Transverse colon (tissue), 4 donors: Measurements from ENCODE around the gene C11orf21. TPM values are rescaled to one million over a fixed set of nuclear protein-coding genes. Genes with fewer than 3 reads are reported as not detected.

ENCODE experiments used
- DNase-seq: peaks from one replicate; pipeline ENCODE4 v3.0.0-alpha.2; 2019
- H3K27ac ChIP-seq, 4 donors: fragments of 200-600 bp; sonication (generic); 2 replicates each; pipeline ENCODE4 v1.5.1; 2016 to 2018; ENCODE audit warnings: inconsistent platforms in 4 of 4
- H3K27me3 ChIP-seq: fragments of 200-600 bp; sonication (generic); 2 replicates; pipeline ENCODE4 v1.5.1; 2017; ENCODE audit warnings: inconsistent platforms
- H3K36me3 ChIP-seq, 4 donors: fragments of 200-600 bp; sonication (generic); 2 replicates each; pipeline ENCODE4 v1.5.1; 2017 to 2019; ENCODE audit warnings: inconsistent platforms in 4 of 4
- H3K4me1 ChIP-seq, 4 donors: fragments of 200-600 bp; sonication (generic); 2 replicates each; pipeline ENCODE4 v1.5.1; 2017 to 2020; ENCODE audit warnings: inconsistent platforms in 4 of 4
- H3K4me3 ChIP-seq, 4 donors: fragments of 200-600 bp; sonication (generic); 1 replicate in 1 of 4; 2 replicates in 3 of 4; pipeline versions ENCODE4 v1.5.1 to v1.6.1; 2017 to 2019; ENCODE audit warnings: inconsistent platforms in 4 of 4
- H3K9me3 ChIP-seq, 2 donors: fragments of 200-600 bp; sonication (generic); 2 replicates each; pipeline ENCODE4 v1.5.1; 2017 to 2019; ENCODE audit warnings: inconsistent platforms in 2 of 2
- CTCF ChIP-seq, 5 experiments: fragments of 200-600 bp in 3 of 5; fragments of 450-650 bp in 2 of 5; sonication (generic) in 3 of 5; IDR thresholded peaks; 1 replicate in 2 of 5; 2 replicates in 3 of 5; pipeline ENCODE4 v1.5.1; 2016 to 2017; ENCODE audit warnings: antibody characterized with exemption in 5 of 5, inconsistent platforms in 3 of 5, mild to moderate bottlenecking in 2 of 5, moderate library complexity in 1 of 5
- EP300 ChIP-seq: sonication (generic); formaldehyde crosslinking; IDR thresholded peaks from one replicate; pipeline ENCODE4 v1.6.1; 2017; ENCODE audit warnings: antibody characterized with exemption, low read depth
- POLR2A ChIP-seq: fragments of 450-650 bp; IDR thresholded peaks from one replicate; pipeline ENCODE4 v1.6.1; 2016; ENCODE audit warnings: antibody characterized with exemption, mild to moderate bottlenecking, moderate library complexity
- POLR2AphosphoS5 ChIP-seq, 3 donors: sonication (generic); formaldehyde crosslinking; IDR thresholded peaks; one replicate each; pipeline ENCODE4 v1.6.1; 2016; ENCODE audit warnings: antibody characterized with exemption in 3 of 3
- WGBS, 2 donors: methylation state at CpG; one replicate each; pipeline ENCODE4 v1.1.5; 2018; ENCODE audit warnings: low coverage in 1 of 2; 5-methylcytosine and 5-hydroxymethylcytosine counted together
- in situ Hi-C, 4 donors: fragments of 200-750 bp; cut with MboI; loops; one replicate each; pipeline versions ENCODE4 v1.15.0 to v1.15.1; 2017; ENCODE audit warnings: low sequenced_read_pairs in 3 of 4, low pct_ligation_motif_present in 1 of 4, low pct_unique_long_range_greater_than_20kb in 1 of 4
- intact Hi-C: fragments of 100-400 bp; cut with DNase I; formaldehyde crosslinking; loops from one replicate; pipeline ENCODE4 v1.15.1; 2023; ENCODE audit warnings: low total_unique reads
- total RNA-seq, 4 donors: library from RNA; depleted of rRNA; stranded (reverse); fragments of >200 nt; gene quantifications; one replicate each; pipeline ENCODE4 v1.1.0, GENCODE V29; 2016

Gene C11orf21
- total RNA-seq, 4 donors from 2014 or later = 0.27 TPM; not detected in 3

- Histone ChIP-seq H3K4me1 (peaks cover 0 to 14% (median 10%) of the 10 kb centered on the region in 4 donors), H3K27me3 (peaks cover 21% of the 10 kb centered on the region), H3K36me3 (no peaks in the 10 kb centered on the region), H3K27ac (no peak overlapping the region), H3K9me3 (no peaks in the 10 kb centered on the region), H3K4me3 (no peak overlapping the region)
- WGBS, 2 donors = 57 to 87% methylated on average over 3 to 22 of the region's 22 CpGs
- TF ChIP-seq CTCF (IDR thresholded peaks at IDR 0.05) (no peak), POLR2AphosphoS5 (IDR thresholded peaks at IDR 0.05) (no peak), EP300 (no peak)
- intact Hi-C loops = no loop called here
- DNase-seq = no peak
- in situ Hi-C loops = loop anchor here in 1 of 4 donors (10.0 kb wide), 1 partner anchor 60 kb away; no protein-coding TSS in a partner anchor
Observed at GRCh38 chr11:2264366-2265053, 37.2 kb downstream of the C11orf21 start.

GRCh38 chr11:2263724-2264360 lies 37.9 kb downstream of the C11orf21 start:
- Histone ChIP-seq H3K9me3 (no peaks in the 10 kb centered on the region), H3K4me1 (peaks cover 0 to 7% (median 4%) of the 10 kb centered on the region in 4 donors), H3K4me3 (no peak overlapping the region), H3K27ac (no peak overlapping the region), H3K27me3 (peaks cover 14% of the 10 kb centered on the region), H3K36me3 (no peaks in the 10 kb centered on the region)
- intact Hi-C loops = no loop called here
- DNase-seq = no peak
- 89 to 100% methylated on average over 3 to 12 of the region's 13 CpGs for WGBS, 2 donors
- in situ Hi-C loops = loop anchor here in 1 of 4 donors (10.0 kb wide), 1 partner anchor 59 kb away; no protein-coding TSS in a partner anchor
- TF ChIP-seq POLR2A (no peak), EP300 (no peak), POLR2AphosphoS5 (IDR thresholded peaks at IDR 0.05) (no peak), CTCF (IDR thresholded peaks at IDR 0.05) (no peak)

- Histone ChIP-seq H3K27ac (no peak overlapping the region), H3K9me3 (no peaks in the 10 kb centered on the region), H3K27me3 (peaks cover 7% of the 10 kb centered on the region), H3K36me3 (no peaks in the 10 kb centered on the region), H3K4me3 (no peak overlapping the region), H3K4me1 (no peaks in the 10 kb centered on the region)
- intact Hi-C loops = no loop called here
- in situ Hi-C loops = loop anchor here in 1 of 4 donors (10.0 kb wide), 1 partner anchor 58 kb away; no protein-coding TSS in a partner anchor
- TF ChIP-seq EP300 (no peak), CTCF (IDR thresholded peaks at IDR 0.05) (no peak), POLR2AphosphoS5 (IDR thresholded peaks at IDR 0.05) (no peak), POLR2A (no peak)
- WGBS, 2 donors = 38 to 57% methylated on average over 2 to 8 of the region's 10 CpGs
- DNase-seq = no peak
Observed at GRCh38 chr11:2263071-2263565, 38.6 kb downstream of the C11orf21 start.

- DNase-seq = no peak
- Histone ChIP-seq H3K27ac (no peak overlapping the region), H3K9me3 (no peaks in the 10 kb centered on the region), H3K27me3 (peaks cover under 1% of the 10 kb centered on the region), H3K4me3 (no peak overlapping the region), H3K36me3 (no peaks in the 10 kb centered on the region), H3K4me1 (no peaks in the 10 kb centered on the region)
- TF ChIP-seq CTCF (IDR thresholded peaks at IDR 0.05) (no peak), EP300 (no peak), POLR2AphosphoS5 (IDR thresholded peaks at IDR 0.05) (no peak), POLR2A (no peak)
- WGBS, 2 donors = 29 to 88% methylated on average over 1 to 18 of the region's 18 CpGs
- in situ Hi-C loops = loop anchor here in 1 of 4 donors (10.0 kb wide), 1 partner anchor 58 kb away; no protein-coding TSS in a partner anchor
- intact Hi-C loops = no loop called here
Observed at GRCh38 chr11:2262301-2263070, 39.2 kb downstream of the C11orf21 start.
